HepG2 (cell line): ENCODE results near the gene ZNF770. TPM values are rescaled to one million over a fixed set of nuclear protein-coding genes. Genes with fewer than 3 reads are reported as not detected.

Source experiments
- EED ChIP-seq: sonication (generic); formaldehyde crosslinking; IDR thresholded peaks from 2 replicates; pipeline ENCODE4 v1.5.0; 2020; ENCODE audit warnings: mild to moderate bottlenecking, missing genetic modification reagents
- FOSL2 ChIP-seq: sonication (generic); formaldehyde crosslinking; IDR thresholded peaks from 2 replicates; pipeline ENCODE4 v1.4.0; 2020; ENCODE audit warnings: missing genetic modification reagents
- GFI1 ChIP-seq: sonication (generic); formaldehyde crosslinking; IDR thresholded peaks from 2 replicates; pipeline ENCODE4 v1.5.0; 2020; ENCODE audit warnings: missing genetic modification reagents, mild to moderate bottlenecking, borderline replicate concordance
- HOXA5 ChIP-seq: sonication (generic); formaldehyde crosslinking; IDR thresholded peaks from 2 replicates; pipeline ENCODE4 v1.4.0; 2020; ENCODE audit warnings: missing genetic modification reagents
- IKZF4 ChIP-seq: sonication (generic); formaldehyde crosslinking; IDR thresholded peaks from 2 replicates; pipeline ENCODE4 v1.5.1; 2020; ENCODE audit warnings: borderline replicate concordance, mild to moderate bottlenecking, low read depth, missing genetic modification reagents; ENCODE audit errors: not compliant biosample characterization
- JUND ChIP-seq: sonication (generic); formaldehyde crosslinking; IDR thresholded peaks from 2 replicates; pipeline ENCODE4 v1.8.0; 2022; ENCODE audit warnings: mild to moderate bottlenecking, missing genetic modification reagents
- MAZ ChIP-seq, 2 experiments: sonication (generic) in 1 of 2; formaldehyde crosslinking in 1 of 2; IDR thresholded peaks; 2 replicates each; pipeline versions ENCODE4 v1.5.0 to v1.6.1; 2012 to 2020; ENCODE audit warnings: low read depth in 2 of 2, mild to moderate bottlenecking in 2 of 2, borderline replicate concordance in 1 of 2, improper control_type of control experiment in 1 of 2, low read length in 1 of 2, missing genetic modification reagents in 1 of 2, moderate library complexity in 1 of 2
- MTA1 ChIP-seq: sonication (generic); formaldehyde crosslinking; IDR thresholded peaks from 2 replicates; pipeline ENCODE4 v1.4.0; 2020; ENCODE audit warnings: missing genetic modification reagents, mild to moderate bottlenecking, borderline replicate concordance
- NFIC ChIP-seq: IDR thresholded peaks from 2 replicates; pipeline ENCODE4 v1.6.1; 2012; ENCODE audit warnings: mild to moderate bottlenecking, low read length, inconsistent platforms
- NR2F2 ChIP-seq: IDR thresholded peaks from 2 replicates; pipeline ENCODE4 v1.6.1; 2012; ENCODE audit warnings: low read depth, inconsistent platforms, borderline replicate concordance
- PHF21A ChIP-seq: sonication (generic); formaldehyde crosslinking; IDR thresholded peaks from 2 replicates; pipeline ENCODE4 v1.5.0; 2020; ENCODE audit warnings: mild to moderate bottlenecking, missing genetic modification reagents
- RAD51 ChIP-seq: fragments of 450-650 bp; IDR thresholded peaks from 2 replicates; pipeline ENCODE4 v1.6.1; 2016; ENCODE audit warnings: borderline replicate concordance
- SP2 ChIP-seq: sonication (generic); formaldehyde crosslinking; IDR thresholded peaks from 2 replicates; pipeline ENCODE4 v1.5.1; 2020; ENCODE audit warnings: mild to moderate bottlenecking, missing genetic modification reagents
- TAF15 ChIP-seq: fragments of 200-400 bp; formaldehyde crosslinking; IDR thresholded peaks from one replicate; pipeline ENCODE4 v1.6.1; 2018; ENCODE audit warnings: mild to moderate bottlenecking, low read depth, low read length; ENCODE audit not compliant: poor library complexity, severe bottlenecking
- ZFP36 ChIP-seq: fragments of 150-350 bp; IDR thresholded peaks from 2 replicates; pipeline ENCODE4 v1.6.1; 2018; ENCODE audit warnings: borderline replicate concordance, low read length, low read depth; ENCODE audit not compliant: partially characterized antibody
- ZNF234 ChIP-seq: sonication (generic); formaldehyde crosslinking; conservative IDR thresholded peaks from 2 replicates; pipeline ENCODE4 v1.5.1; 2020; ENCODE audit warnings: mild to moderate bottlenecking, missing genetic modification reagents
- ZNF292 ChIP-seq: sonication (generic); formaldehyde crosslinking; IDR thresholded peaks from 2 replicates; pipeline ENCODE4 v1.8.1; 2022; ENCODE audit warnings: mild to moderate bottlenecking, low read depth, missing genetic modification reagents, borderline replicate concordance
- ZNF326 ChIP-seq: sonication (generic); formaldehyde crosslinking; IDR thresholded peaks from 2 replicates; pipeline ENCODE4 v1.4.0; 2020; ENCODE audit warnings: missing genetic modification reagents, borderline replicate concordance
- ZNF567 ChIP-seq: sonication (generic); formaldehyde crosslinking; IDR thresholded peaks from 2 replicates; pipeline ENCODE4 v1.8.1; 2023; ENCODE audit warnings: mild to moderate bottlenecking, missing genetic modification reagents, borderline replicate concordance
- ZNF747 ChIP-seq: sonication (generic); formaldehyde crosslinking; IDR thresholded peaks from 2 replicates; pipeline ENCODE4 v1.8.1; 2023; ENCODE audit warnings: missing genetic modification reagents, mild to moderate bottlenecking, borderline replicate concordance
- ZNF761 ChIP-seq: sonication (generic); formaldehyde crosslinking; conservative IDR thresholded peaks from 2 replicates; pipeline ENCODE4 v1.4.0; 2020; ENCODE audit warnings: mild to moderate bottlenecking, missing genetic modification reagents
- ZNF788 ChIP-seq: sonication (generic); formaldehyde crosslinking; IDR thresholded peaks from 2 replicates; pipeline ENCODE4 v1.5.0; 2020; ENCODE audit warnings: mild to moderate bottlenecking, missing genetic modification reagents, borderline replicate concordance
- ZSCAN9 ChIP-seq: IDR thresholded peaks from 2 replicates; pipeline ENCODE4 v1.6.1; 2016; ENCODE audit warnings: borderline replicate concordance
- polyA plus RNA-seq, 8 experiments: library from polyadenylated mRNA; depleted of rRNA in 3 of 8; stranded (reverse) in 7 of 8; unstranded in 1 of 8; fragments of >200 nt; fragmentation: Illumina TruSeq in 4 of 8; extraction: Trizol in 4 of 8; gene quantifications; 2 replicates each; pipeline versions ENCODE4 v1.2.1 to v1.2.3, GENCODE V29; 2011 to 2016; ENCODE audit warnings: low read depth in 4 of 8, missing spikeins in 1 of 8, mixed read lengths in 1 of 8; ENCODE audit not compliant: insufficient read depth in 1 of 8
- total RNA-seq, 5 experiments: library from RNA; depleted of rRNA; stranded (reverse); fragments of >200 nt; fragmentation: Illumina TruSeq; extraction: Trizol; gene quantifications; 2 replicates each; pipeline ENCODE4 v1.2.3, GENCODE V29; 2016; ENCODE audit warnings: low read depth in 1 of 5
- TF ChIP-seq, protein P1 (sequence below): sonication (generic); IDR thresholded peaks from 2 replicates; pipeline ENCODE4 v1.6.1; 2016; ENCODE audit warnings: low read depth, borderline replicate concordance
- TF ChIP-seq, protein P2 (sequence below), 2 experiments: sonication (generic) in 1 of 2; formaldehyde crosslinking in 1 of 2; IDR thresholded peaks; 2 replicates each; pipeline versions ENCODE4 v1.4.0 to v1.6.1; 2018 to 2020; ENCODE audit warnings: missing genetic modification reagents in 2 of 2, borderline replicate concordance in 1 of 2, low read depth in 1 of 2, mild to moderate bottlenecking in 1 of 2, missing biosample characterization in 1 of 2
- TF ChIP-seq, protein P3 (sequence below): sonication (generic); formaldehyde crosslinking; IDR thresholded peaks from 2 replicates; pipeline ENCODE4 v1.4.0; 2020; ENCODE audit warnings: missing genetic modification reagents, low read depth, mild to moderate bottlenecking, borderline replicate concordance

Gene ZNF770
- total and polyA plus RNA-seq, 2 of the 13 experiments (the other 11 are each of a cell fraction or from before 2014, with no cell fraction given) = 15.5 to 33.1 TPM

DNA sequence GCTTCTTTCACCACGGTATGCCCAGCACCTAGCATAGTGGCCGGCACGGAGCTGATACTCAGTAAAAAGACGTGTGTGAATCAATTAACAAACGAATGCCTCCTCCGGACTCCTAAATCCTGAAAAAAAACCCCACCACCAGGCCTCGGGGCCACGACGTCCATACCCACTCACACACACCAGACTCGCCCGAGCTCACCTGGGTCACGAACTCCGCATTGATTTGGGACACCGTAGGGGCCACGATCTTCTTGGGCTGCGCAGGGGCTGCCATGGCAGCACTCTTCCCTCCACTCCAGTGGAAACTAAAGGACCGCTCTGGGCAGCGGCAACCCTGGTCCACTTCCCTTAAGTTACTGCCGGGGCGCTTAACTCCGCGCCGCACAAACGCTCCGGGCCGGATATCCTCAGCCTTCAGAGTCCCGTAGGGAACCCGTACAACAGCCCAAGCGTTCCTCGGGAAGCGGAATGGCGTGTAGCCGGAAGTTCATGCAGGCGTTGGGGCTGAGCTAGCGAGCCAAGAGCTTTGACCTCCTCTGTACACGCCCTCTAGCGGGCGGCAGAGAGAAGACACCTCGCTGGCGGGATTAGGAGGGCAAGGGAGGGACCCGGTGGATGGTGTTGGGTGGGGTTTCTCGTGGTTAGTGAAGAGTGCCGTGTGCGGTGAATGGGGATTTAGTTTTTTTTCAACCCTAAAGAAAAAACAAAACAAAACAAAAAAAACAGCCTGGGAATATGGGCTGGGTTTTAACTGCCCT lies 18.6 kb downstream of the ZNF770 start, which contains the start of gene AQR (continued):
- TF ChIP-seq NR2F2 (no peak), FOSL2 (CRISPR knock-in tag) (peak; percentile 63), PHF21A (CRISPR knock-in tag) (peak; percentile 71), ZNF761 (CRISPR knock-in tag) (peak; percentile 52; the same call in 1 of the 2 replicates), JUND (CRISPR knock-in tag) (peak; percentile 74), RAD51 (no peak), NFIC (no peak), ZNF788 (CRISPR knock-in tag) (peak; percentile 96), ZNF747 (CRISPR knock-in tag) (peak; percentile 86; the same call in 1 of the 2 replicates), MTA1 (peak; percentile 40; the same call in 1 of the 2 replicates), EED (no peak), ZFP36 (no peak), GFI1 (CRISPR knock-in tag) (no peak; the same call in 1 of the 2 replicates), ZSCAN9 (peak; percentile 95), ZNF567 (0 out of 2 replicates have a peak, but pooled peaks have one; percentile 36), TAF15 (no peak), HOXA5 (CRISPR knock-in tag) (peak; percentile 71; the same call in 1 of the 2 replicates), ZNF326 (CRISPR knock-in tag) (no peak), SP2 (CRISPR knock-in tag) (0 out of 2 replicates have a peak, but pooled peaks have one; percentile 50), ZNF234 (CRISPR knock-in tag) (no peak), ZNF292 (CRISPR knock-in tag) (no peak), MAZ (IDR thresholded peaks at IDR 0.05; ENCODE audit: borderline replicate concordance, low read depth, low read length) (peak; percentile 89), MAZ (CRISPR knock-in tag; IDR thresholded peaks at IDR 0.05; ENCODE audit: low read depth) (peak; percentile 80; the same call in 1 of the 2 replicates), IKZF4 (CRISPR knock-in tag) (no peak)
- TF ChIP-seq, protein P1, sequence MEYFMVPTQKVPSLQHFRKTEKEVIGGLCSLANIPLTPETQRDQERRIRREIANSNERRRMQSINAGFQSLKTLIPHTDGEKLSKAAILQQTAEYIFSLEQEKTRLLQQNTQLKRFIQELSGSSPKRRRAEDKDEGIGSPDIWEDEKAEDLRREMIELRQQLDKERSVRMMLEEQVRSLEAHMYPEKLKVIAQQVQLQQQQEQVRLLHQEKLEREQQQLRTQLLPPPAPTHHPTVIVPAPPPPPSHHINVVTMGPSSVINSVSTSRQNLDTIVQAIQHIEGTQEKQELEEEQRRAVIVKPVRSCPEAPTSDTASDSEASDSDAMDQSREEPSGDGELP = peak; percentile 32; the same call in 1 of the 2 replicates
- TF ChIP-seq, protein P2, sequence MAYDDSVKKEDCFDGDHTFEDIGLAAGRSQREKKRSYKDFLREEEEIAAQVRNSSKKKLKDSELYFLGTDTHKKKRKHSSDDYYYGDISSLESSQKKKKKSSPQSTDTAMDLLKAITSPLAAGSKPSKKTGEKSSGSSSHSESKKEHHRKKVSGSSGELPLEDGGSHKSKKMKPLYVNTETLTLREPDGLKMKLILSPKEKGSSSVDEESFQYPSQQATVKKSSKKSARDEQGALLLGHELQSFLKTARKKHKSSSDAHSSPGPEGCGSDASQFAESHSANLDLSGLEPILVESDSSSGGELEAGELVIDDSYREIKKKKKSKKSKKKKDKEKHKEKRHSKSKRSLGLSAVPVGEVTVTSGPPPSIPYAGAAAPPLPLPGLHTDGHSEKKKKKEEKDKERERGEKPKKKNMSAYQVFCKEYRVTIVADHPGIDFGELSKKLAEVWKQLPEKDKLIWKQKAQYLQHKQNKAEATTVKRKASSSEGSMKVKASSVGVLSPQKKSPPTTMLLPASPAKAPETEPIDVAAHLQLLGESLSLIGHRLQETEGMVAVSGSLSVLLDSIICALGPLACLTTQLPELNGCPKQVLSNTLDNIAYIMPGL (CRISPR knock-in tag; IDR thresholded peaks at IDR 0.05; ENCODE audit: borderline replicate concordance in 1 of 2, low read depth in 1 of 2) = peak; percentile 95
- TF ChIP-seq, protein P3, sequence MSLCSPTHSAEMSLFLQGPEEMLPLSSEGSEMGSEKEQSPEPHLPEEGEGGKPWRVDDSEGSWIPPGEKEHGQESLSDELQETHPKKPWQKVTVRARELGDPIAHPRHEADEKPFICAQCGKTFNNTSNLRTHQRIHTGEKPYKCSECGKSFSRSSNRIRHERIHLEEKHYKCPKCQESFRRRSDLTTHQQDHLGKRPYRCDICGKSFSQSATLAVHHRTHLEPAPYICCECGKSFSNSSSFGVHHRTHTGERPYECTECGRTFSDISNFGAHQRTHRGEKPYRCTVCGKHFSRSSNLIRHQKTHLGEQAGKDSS (CRISPR knock-in tag) = peak; percentile 97; the same call in 1 of the 2 replicates
